ENCODE measurements around the gene KMT5C. TPM values are rescaled to one million over a fixed set of nuclear protein-coding genes. Genes with fewer than 3 reads are reported as not detected.
A peak's percentile ranks its signal among the peaks of the same experiment; 100 is the strongest.

KMT5C gene
- total and polyA plus RNA-seq, 12 donors: 4.0 to 12.4 (median 6.9) TPM

GRCh38 chr19:55345818-55346724, 6.4 kb downstream of the KMT5C start:
- peak in 6 of 8 donors; percentile 7 to 41 (median 23) for ATAC-seq
- H3K27ac ChIP-seq: no peak overlapping the region
- no peaks in the 10 kb centered on the region for H3K9me3 ChIP-seq
- peaks cover 0 to 12% (median 8%) of the 10 kb centered on the region in 7 donors for H3K27me3 ChIP-seq
- H3K4me1 ChIP-seq: peaks cover 0 to 15% (median 6%) of the 10 kb centered on the region in 9 donors
- no peak for TF ChIP-seq CTCF (IDR thresholded peaks at IDR 0.05)
- peaks cover 0 to 44% (median 15%) of the 10 kb centered on the region in 9 donors for H3K36me3 ChIP-seq
- WGBS, 2 donors: 84 to 86% methylated on average over 43 of the region's 43 CpGs
- intact Hi-C loops (cut with DNase I): no loop called here
- peak in 1 of 2 donors; percentile 61 for DNase-seq
- H3K4me3 ChIP-seq: no peak overlapping the region

DNA sequence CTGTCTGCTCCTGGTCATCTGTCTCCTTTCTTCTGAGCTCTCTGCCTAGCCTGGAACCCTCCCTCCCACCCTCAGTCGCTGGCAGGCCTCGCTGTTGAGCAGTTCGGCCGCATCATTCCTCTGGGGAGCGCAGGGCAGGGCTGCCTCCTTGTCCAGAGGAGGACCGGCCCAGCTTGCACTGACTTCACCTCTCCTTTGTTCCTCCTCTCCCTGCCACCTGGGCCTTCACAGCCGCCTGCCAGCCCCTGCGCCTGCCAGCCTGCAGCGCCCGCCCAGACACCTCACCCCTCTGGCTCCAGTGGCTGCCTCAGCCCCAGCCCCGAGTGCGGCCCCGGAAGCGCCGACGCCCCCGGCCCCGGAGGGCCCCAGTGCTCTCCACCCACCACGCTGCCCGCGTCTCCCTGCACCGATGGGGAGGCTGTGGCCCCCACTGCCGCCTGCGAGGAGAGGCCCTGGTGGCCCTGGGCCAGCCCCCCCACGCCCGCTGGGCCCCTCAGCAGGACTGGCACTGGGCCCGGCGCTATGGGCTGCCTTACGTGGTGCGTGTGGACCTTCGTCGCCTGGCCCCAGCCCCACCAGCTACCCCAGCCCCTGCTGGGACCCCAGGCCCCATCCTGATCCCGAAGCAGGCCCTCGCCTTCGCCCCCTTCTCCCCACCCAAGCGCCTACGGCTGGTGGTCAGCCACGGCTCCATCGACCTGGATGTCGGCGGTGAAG, 7.2 kb downstream of the KMT5C start:
- Histone ChIP-seq H3K27me3 (peaks cover 3 to 20% (median 16%) of the 10 kb centered on the region in 7 donors), H3K27ac (no peak overlapping the region), H3K36me3 (peaks cover 0 to 44% (median 14%) of the 10 kb centered on the region in 9 donors), H3K4me1 (peaks cover 0 to 9% (median 0%) of the 10 kb centered on the region in 9 donors), H3K4me3 (no peak overlapping the region), H3K9me3 (no peaks in the 10 kb centered on the region)
- intact Hi-C loops (cut with DNase I): no loop called here
- WGBS, 2 donors: 83% methylated on average over 38 to 41 of the region's 41 CpGs
- ATAC-seq: peak in 1 of 8 donors; percentile 17
- no peak for TF ChIP-seq CTCF (IDR thresholded peaks at IDR 0.05)
- DNase-seq: no peak

DNA sequence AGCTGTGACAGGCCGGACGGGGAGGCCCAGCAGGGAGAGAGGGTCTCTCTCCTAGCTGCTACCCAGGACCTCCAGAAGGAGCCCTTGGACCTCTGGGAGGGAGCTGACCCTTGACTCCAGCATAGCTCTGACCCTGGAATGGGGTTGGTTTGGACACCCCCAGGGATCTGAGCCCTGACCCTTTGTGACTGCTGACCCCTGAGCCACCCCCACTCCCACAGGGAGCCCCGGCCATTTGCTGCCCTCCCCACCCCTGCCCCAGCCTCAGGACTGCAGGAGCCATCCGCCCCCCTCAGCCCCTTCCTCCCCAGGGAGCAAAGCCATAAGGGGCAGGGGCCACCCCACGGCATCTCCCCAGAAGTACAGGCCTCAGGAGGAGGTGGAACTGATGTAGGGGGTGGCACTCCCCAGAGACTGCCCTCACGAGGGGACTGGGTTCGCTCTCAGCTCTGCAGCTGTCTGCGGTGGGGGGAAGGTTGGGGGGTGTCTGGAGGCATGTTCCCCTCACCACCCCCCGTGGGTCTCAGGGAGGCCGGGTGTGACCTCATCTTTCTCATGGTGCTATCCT, 7.8 kb downstream of the KMT5C start:
- DNase-seq (no peak), ATAC-seq (no peak)
- Histone ChIP-seq H3K4me1 (peaks cover 0 to 9% (median 0%) of the 10 kb centered on the region in 9 donors), H3K4me3 (no peak overlapping the region), H3K9me3 (no peaks in the 10 kb centered on the region), H3K36me3 (peaks cover 0 to 38% (median 8%) of the 10 kb centered on the region in 9 donors), H3K27ac (no peak overlapping the region), H3K27me3 (peaks cover 5 to 26% (median 22%) of the 10 kb centered on the region in 7 donors)
- intact Hi-C loops (cut with DNase I): no loop called here
- no peak for TF ChIP-seq CTCF (IDR thresholded peaks at IDR 0.05)
- 83 to 84% methylated on average over 10 of the region's 10 CpGs for WGBS, 2 donors

Measured in heart right ventricle (tissue), 16 donors.